ENCODE results near the gene NFATC1.
A peak's percentile ranks its signal among the peaks of the same experiment; 100 is the strongest.

NFATC1 gene

GRCh38 chr18:79395308-79395640, 456 bp upstream of the NFATC1 start:
- Histone ChIP-seq H3K36me3 (replicated peaks; ENCODE audit: low read depth, low read length) (peaks cover 21% of the 10 kb centered on the region), H4K20me1 (ENCODE audit: insufficient read depth, low read length) (peaks cover 13% of the 10 kb centered on the region), H3K27ac (ENCODE audit: low read length) (peak overlapping the region; percentile 63), H3K4me2 (ENCODE audit: low read length) (peak overlapping the region; percentile 96), H3K4me1 (ENCODE audit: low read length) (peaks cover 39% of the 10 kb centered on the region), H3K4me3 (ENCODE audit: low read length) (peak overlapping the region; percentile 79), H2AFZ (ENCODE audit: low read depth, low read length) (peak overlapping the region; percentile 43; the same call in 1 of the 2 replicates), H3K9me3 (ENCODE audit: insufficient read depth, low read length) (no peaks in the 10 kb centered on the region), H3K79me2 (ENCODE audit: low read length) (peaks cover 32% of the 10 kb centered on the region), H3K9ac (ENCODE audit: low read length) (peak overlapping the region; percentile 74), H3K27me3 (ENCODE audit: low read depth, low read length) (no peaks in the 10 kb centered on the region)
- no peak for TF ChIP-seq EZH2phosphoT487 (IDR thresholded peaks at IDR 0.05; ENCODE audit: low read depth)
- TF ChIP-seq, protein P1, sequence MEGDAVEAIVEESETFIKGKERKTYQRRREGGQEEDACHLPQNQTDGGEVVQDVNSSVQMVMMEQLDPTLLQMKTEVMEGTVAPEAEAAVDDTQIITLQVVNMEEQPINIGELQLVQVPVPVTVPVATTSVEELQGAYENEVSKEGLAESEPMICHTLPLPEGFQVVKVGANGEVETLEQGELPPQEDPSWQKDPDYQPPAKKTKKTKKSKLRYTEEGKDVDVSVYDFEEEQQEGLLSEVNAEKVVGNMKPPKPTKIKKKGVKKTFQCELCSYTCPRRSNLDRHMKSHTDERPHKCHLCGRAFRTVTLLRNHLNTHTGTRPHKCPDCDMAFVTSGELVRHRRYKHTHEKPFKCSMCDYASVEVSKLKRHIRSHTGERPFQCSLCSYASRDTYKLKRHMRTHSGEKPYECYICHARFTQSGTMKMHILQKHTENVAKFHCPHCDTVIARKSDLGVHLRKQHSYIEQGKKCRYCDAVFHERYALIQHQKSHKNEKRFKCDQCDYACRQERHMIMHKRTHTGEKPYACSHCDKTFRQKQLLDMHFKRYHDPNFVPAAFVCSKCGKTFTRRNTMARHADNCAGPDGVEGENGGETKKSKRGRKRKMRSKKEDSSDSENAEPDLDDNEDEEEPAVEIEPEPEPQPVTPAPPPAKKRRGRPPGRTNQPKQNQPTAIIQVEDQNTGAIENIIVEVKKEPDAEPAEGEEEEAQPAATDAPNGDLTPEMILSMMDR (IDR thresholded peaks at IDR 0.05; ENCODE audit: low read depth, low read length) = no peak

- peak overlapping the region; percentile 32 for H3K27ac ChIP-seq (ENCODE audit: low read length)
- no peaks in the 10 kb centered on the region for H3K9me3 ChIP-seq (ENCODE audit: insufficient read depth, low read length)
- peaks cover 24% of the 10 kb centered on the region for H3K36me3 ChIP-seq (replicated peaks; ENCODE audit: low read depth, low read length)
- peaks cover 39% of the 10 kb centered on the region for H3K4me1 ChIP-seq (ENCODE audit: low read length)
- H3K9ac ChIP-seq (ENCODE audit: low read length) = peak overlapping the region; percentile 86
- H2AFZ ChIP-seq (ENCODE audit: low read depth, low read length) = peak overlapping the region; percentile 4; the same call in 1 of the 2 replicates
- peaks cover 43% of the 10 kb centered on the region for H3K79me2 ChIP-seq (ENCODE audit: low read length)
- H3K4me3 ChIP-seq (ENCODE audit: low read length) = peak overlapping the region; percentile 78
- no peak for TF ChIP-seq EZH2phosphoT487 (IDR thresholded peaks at IDR 0.05; ENCODE audit: low read depth)
- TF ChIP-seq, protein P1 (IDR thresholded peaks at IDR 0.05; ENCODE audit: low read depth, low read length) = peak; percentile 58
- H3K27me3 ChIP-seq (ENCODE audit: low read depth, low read length) = no peaks in the 10 kb centered on the region
- H3K4me2 ChIP-seq (ENCODE audit: low read length) = peak overlapping the region; percentile 76
- peaks cover 20% of the 10 kb centered on the region for H4K20me1 ChIP-seq (ENCODE audit: insufficient read depth, low read length)
These were observed 909 bp downstream of the NFATC1 start for GRCh38 chr18:79396431-79397246.

- TF ChIP-seq, protein P1 (IDR thresholded peaks at IDR 0.05; ENCODE audit: low read depth, low read length) = no peak
- no peak for TF ChIP-seq EZH2phosphoT487 (IDR thresholded peaks at IDR 0.05; ENCODE audit: low read depth)
- peak overlapping the region; percentile 86 for H3K9ac ChIP-seq (ENCODE audit: low read length)
- H4K20me1 ChIP-seq (ENCODE audit: insufficient read depth, low read length) = peaks cover 27% of the 10 kb centered on the region
- H2AFZ ChIP-seq (ENCODE audit: low read depth, low read length) = no peak overlapping the region
- no peak overlapping the region for H3K27ac ChIP-seq (ENCODE audit: low read length)
- H3K27me3 ChIP-seq (ENCODE audit: low read depth, low read length) = no peaks in the 10 kb centered on the region
- H3K9me3 ChIP-seq (ENCODE audit: insufficient read depth, low read length) = no peaks in the 10 kb centered on the region
- peaks cover 50% of the 10 kb centered on the region for H3K79me2 ChIP-seq (ENCODE audit: low read length)
- H3K4me2 ChIP-seq (ENCODE audit: low read length) = peak overlapping the region; percentile 76
- H3K4me1 ChIP-seq (ENCODE audit: low read length) = peaks cover 38% of the 10 kb centered on the region
- H3K4me3 ChIP-seq (ENCODE audit: low read length) = peak overlapping the region; percentile 78
- peaks cover 30% of the 10 kb centered on the region for H3K36me3 ChIP-seq (replicated peaks; ENCODE audit: low read depth, low read length)
These were observed 1.6 kb downstream of the NFATC1 start for GRCh38 chr18:79397247-79397829.

Measured in OCI-LY3 (cell line).